Neural cell (in vitro differentiated cells): Measurements from ENCODE around the gene NF1. TPM values are rescaled to one million over a fixed set of nuclear protein-coding genes. Genes with fewer than 3 reads are reported as not detected.
A peak's percentile ranks its signal among the peaks of the same experiment; 100 is the strongest.

ENCODE experiments used
- H2AFZ ChIP-seq: fragments of 200-600, 300-800 bp; sonication (generic), shearing (Covaris generic); 2 replicates; pipeline ENCODE4 v1.6.0; 2014; ENCODE audit warnings: low read depth, mild to moderate bottlenecking, antibody characterized with exemption, low read length, moderate library complexity
- H3F3A ChIP-seq: fragments of 200-600 bp; shearing (Covaris generic); 2 replicates; pipeline ENCODE4 v1.6.1; 2016; ENCODE audit warnings: mild to moderate bottlenecking, moderate library complexity, mixed read lengths, antibody characterized with exemption, low read length; ENCODE audit not compliant: insufficient read depth, poor library complexity, severe bottlenecking
- H3K27ac ChIP-seq: fragments of 200-600, 300-800 bp; sonication (generic), shearing (Covaris generic); 2 replicates; pipeline ENCODE4 v1.5.1; 2014; ENCODE audit warnings: mild to moderate bottlenecking, low read length, moderate library complexity
- H3K27me3 ChIP-seq: fragments of 300-800, 200-600 bp; sonication (generic), shearing (Covaris generic); 2 replicates; pipeline ENCODE4 v1.6.0; 2014; ENCODE audit warnings: mild to moderate bottlenecking, low read depth, low read length, moderate library complexity; ENCODE audit not compliant: insufficient read depth
- H3K36me3 ChIP-seq: fragments of 300-800, 200-600 bp; sonication (generic), shearing (Covaris generic); 2 replicates; pipeline ENCODE4 v1.5.1; 2014; ENCODE audit warnings: mild to moderate bottlenecking, antibody characterized with exemption, low read length, moderate library complexity; ENCODE audit not compliant: insufficient read depth
- H3K4me2 ChIP-seq: fragments of 300-800, 200-600 bp; sonication (generic), shearing (Covaris generic); 2 replicates; pipeline ENCODE4 v1.6.0; 2014; ENCODE audit warnings: mild to moderate bottlenecking, low read length
- H3K4me3 ChIP-seq: fragments of 300-800, 200-600 bp; sonication (generic), shearing (Covaris generic); 2 replicates; pipeline ENCODE4 v1.5.1; 2014; ENCODE audit warnings: mild to moderate bottlenecking, low read length, moderate library complexity
- H3K79me2 ChIP-seq: fragments of 200-600 bp; shearing (Covaris generic); replicated peaks from 2 replicates; pipeline ENCODE4 v1.6.0; 2014; ENCODE audit warnings: mild to moderate bottlenecking, low read length, moderate library complexity; ENCODE audit not compliant: insufficient read depth
- H3K9ac ChIP-seq: fragments of 300-800, 200-600 bp; sonication (generic), shearing (Covaris generic); 2 replicates; pipeline ENCODE4 v1.6.1; 2016; ENCODE audit warnings: mild to moderate bottlenecking, low read length, mixed read lengths
- H3K9me2 ChIP-seq: fragments of 200-600 bp; shearing (Covaris generic); 2 replicates; pipeline ENCODE4 v1.6.1; 2016; ENCODE audit warnings: mild to moderate bottlenecking, low read length, mixed read lengths; ENCODE audit not compliant: insufficient read depth
- H3K9me3 ChIP-seq: fragments of 200-600, 300-800 bp; sonication (generic), shearing (Covaris generic); 2 replicates; pipeline ENCODE4 v1.6.1; 2016; ENCODE audit warnings: mild to moderate bottlenecking, mixed run types, low read length, moderate library complexity, mixed read lengths
- H4K20me1 ChIP-seq: fragments of 200-600 bp; shearing (Covaris generic); 2 replicates; pipeline ENCODE4 v1.6.1; 2016; ENCODE audit warnings: mild to moderate bottlenecking, mixed run types; ENCODE audit not compliant: insufficient read depth
- EP300 ChIP-seq: fragments of 450-650 bp; conservative IDR thresholded peaks from 2 replicates; pipeline ENCODE4 v1.6.1; 2014; ENCODE audit warnings: antibody characterized with exemption, mild to moderate bottlenecking, moderate library complexity; ENCODE audit not compliant: poor library complexity, severe bottlenecking
- EZH2 ChIP-seq: fragments of 200-600, 300-800 bp; shearing (Covaris generic), sonication (generic); IDR thresholded peaks from 2 replicates; pipeline ENCODE4 v1.6.1; 2014; ENCODE audit warnings: antibody characterized with exemption, low read length, borderline replicate concordance, mild to moderate bottlenecking; ENCODE audit not compliant: insufficient read depth, poor library complexity, severe bottlenecking
- MXI1 ChIP-seq: fragments of 450-650 bp; conservative IDR thresholded peaks from 2 replicates; pipeline ENCODE4 v1.6.1; 2014; ENCODE audit warnings: antibody characterized with exemption, mild to moderate bottlenecking; ENCODE audit not compliant: poor library complexity, severe bottlenecking
- POLR2AphosphoS5 ChIP-seq: IDR thresholded peaks from 2 replicates; pipeline ENCODE4 v1.6.1; 2012
- RAD21 ChIP-seq: fragments of 450-650 bp; conservative IDR thresholded peaks from 2 replicates; pipeline ENCODE4 v1.6.1; 2014; ENCODE audit warnings: antibody characterized with exemption, mild to moderate bottlenecking, moderate library complexity
- SMC3 ChIP-seq: fragments of 450-650 bp; conservative IDR thresholded peaks from 2 replicates; pipeline ENCODE4 v1.6.1; 2014; ENCODE audit warnings: antibody characterized with exemption, mild to moderate bottlenecking, moderate library complexity; ENCODE audit not compliant: poor library complexity
- TAF1 ChIP-seq: IDR thresholded peaks from 2 replicates; pipeline ENCODE4 v1.6.1; 2012; ENCODE audit warnings: low read depth
- polyA plus RNA-seq: library from polyadenylated mRNA; depleted of rRNA; stranded (reverse); fragments of >200 nt; gene quantifications from 2 replicates; pipeline ENCODE4 v1.2.3, GENCODE V29; 2014
- TF ChIP-seq, protein P1 (sequence below): fragments of 450-650 bp; IDR thresholded peaks from 2 replicates; pipeline ENCODE4 v1.5.1; 2014; ENCODE audit warnings: antibody characterized with exemption, mild to moderate bottlenecking, moderate library complexity; ENCODE audit not compliant: poor library complexity, severe bottlenecking
- TF ChIP-seq, protein P2 (sequence below): IDR thresholded peaks from 2 replicates; pipeline ENCODE4 v1.6.1; 2012; ENCODE audit warnings: borderline replicate concordance

NF1 gene
- polyA plus RNA-seq, 1 donor from 2014 or later, result 22.4 TPM

DNA sequence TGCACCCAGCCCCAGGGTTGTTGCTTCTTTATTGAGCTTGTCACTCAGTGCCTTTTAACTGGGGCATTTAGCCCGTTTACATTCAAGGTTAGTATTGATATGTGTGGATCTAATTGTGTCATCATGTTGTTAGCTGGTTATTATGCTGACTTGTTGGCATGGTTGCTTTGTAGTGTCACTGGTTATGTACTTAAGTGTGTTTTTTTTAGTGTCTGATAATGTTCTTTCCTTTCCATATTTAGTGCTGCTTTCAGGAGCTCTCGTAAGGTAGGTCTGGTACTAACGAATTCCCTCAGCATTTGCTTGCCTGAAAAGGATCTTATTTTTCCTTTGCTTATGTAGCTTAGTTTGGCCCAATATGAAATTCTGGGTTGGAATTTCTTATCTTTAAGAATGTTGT lies 33.5 kb downstream of the NF1 start:
- H3K27me3 ChIP-seq, result no peaks in the 10 kb centered on the region
- H3K79me2 ChIP-seq, result peaks cover 63% of the 10 kb centered on the region
- TF ChIP-seq MXI1, result no peak
- no peak overlapping the region for H3K4me3 ChIP-seq
- H3K27ac ChIP-seq, result no peak overlapping the region
- H4K20me1 ChIP-seq, result no peaks in the 10 kb centered on the region
- H3K9me3 ChIP-seq, result no peaks in the 10 kb centered on the region
- no peak overlapping the region for H2AFZ ChIP-seq
- H3K4me2 ChIP-seq, result no peak overlapping the region
- no peak overlapping the region for H3K9ac ChIP-seq
- no peaks in the 10 kb centered on the region for H3F3A ChIP-seq
- no peaks in the 10 kb centered on the region for H3K36me3 ChIP-seq
- no peaks in the 10 kb centered on the region for H3K9me2 ChIP-seq

DNA sequence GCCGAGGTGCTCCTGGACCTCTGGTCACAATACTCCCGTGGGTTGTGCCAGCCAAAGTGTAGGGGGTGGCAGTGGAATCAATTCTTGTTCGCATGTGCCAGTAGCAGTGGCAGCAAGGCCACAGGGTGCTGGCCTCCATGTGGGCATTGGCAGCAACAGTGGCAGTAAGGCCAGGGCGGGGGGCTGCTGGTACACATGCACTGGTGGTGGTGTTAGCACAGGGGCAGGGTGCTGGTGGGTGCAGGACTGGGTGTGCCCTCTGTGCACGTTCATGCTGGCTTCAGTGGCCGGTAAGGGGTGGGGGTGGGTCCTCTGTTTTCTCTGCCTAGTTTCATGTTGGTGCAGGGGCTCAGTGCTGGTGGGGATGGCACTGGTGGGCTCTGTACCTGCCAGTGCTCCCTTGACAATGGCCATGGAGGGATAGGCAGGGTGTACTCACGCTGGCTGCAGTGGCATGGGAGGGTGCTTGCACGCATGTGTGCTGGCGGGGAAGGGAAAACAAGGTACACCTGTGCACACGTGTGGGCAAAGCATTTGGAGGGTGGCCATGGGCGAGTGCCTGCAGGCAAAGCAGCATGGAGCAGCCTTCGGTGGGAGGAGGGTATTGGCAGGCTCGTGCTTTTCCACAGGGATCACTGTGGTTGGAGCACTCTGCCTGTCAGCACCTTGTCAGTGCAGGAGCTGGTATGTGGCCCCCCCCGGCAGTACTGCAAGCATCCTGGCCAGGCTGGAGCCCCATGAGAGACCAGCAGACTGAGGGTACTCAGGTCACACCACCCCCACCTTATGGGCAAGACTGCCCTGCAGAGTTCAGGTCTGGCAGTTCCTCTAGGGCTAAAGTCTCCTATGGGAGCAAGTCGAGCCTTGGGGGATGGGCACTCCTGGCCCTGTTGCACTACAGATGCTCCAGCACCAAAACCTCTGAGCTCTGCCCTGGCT lies 35.8 kb downstream of the NF1 start:
- Histone ChIP-seq H3K9me2 (no peaks in the 10 kb centered on the region), H3K27ac (peak overlapping the region; percentile 58), H3K9ac (peak overlapping the region; percentile 25)

More for the DNA sequence above, 35.8 kb downstream of the NF1 start:
- Histone ChIP-seq H3F3A (no peaks in the 10 kb centered on the region), H3K27me3 (no peaks in the 10 kb centered on the region), H3K36me3 (no peaks in the 10 kb centered on the region), H3K4me3 (peak overlapping the region; percentile 55), H4K20me1 (no peaks in the 10 kb centered on the region), H2AFZ (no peak overlapping the region), H3K79me2 (peaks cover 51% of the 10 kb centered on the region), H3K4me2 (no peak overlapping the region), H3K9me3 (no peaks in the 10 kb centered on the region)
- TF ChIP-seq POLR2AphosphoS5 (no peak), EP300 (no peak), MXI1 (no peak), TAF1 (no peak), SMC3 (no peak), EZH2 (no peak), RAD21 (no peak)
- TF ChIP-seq, protein P1, sequence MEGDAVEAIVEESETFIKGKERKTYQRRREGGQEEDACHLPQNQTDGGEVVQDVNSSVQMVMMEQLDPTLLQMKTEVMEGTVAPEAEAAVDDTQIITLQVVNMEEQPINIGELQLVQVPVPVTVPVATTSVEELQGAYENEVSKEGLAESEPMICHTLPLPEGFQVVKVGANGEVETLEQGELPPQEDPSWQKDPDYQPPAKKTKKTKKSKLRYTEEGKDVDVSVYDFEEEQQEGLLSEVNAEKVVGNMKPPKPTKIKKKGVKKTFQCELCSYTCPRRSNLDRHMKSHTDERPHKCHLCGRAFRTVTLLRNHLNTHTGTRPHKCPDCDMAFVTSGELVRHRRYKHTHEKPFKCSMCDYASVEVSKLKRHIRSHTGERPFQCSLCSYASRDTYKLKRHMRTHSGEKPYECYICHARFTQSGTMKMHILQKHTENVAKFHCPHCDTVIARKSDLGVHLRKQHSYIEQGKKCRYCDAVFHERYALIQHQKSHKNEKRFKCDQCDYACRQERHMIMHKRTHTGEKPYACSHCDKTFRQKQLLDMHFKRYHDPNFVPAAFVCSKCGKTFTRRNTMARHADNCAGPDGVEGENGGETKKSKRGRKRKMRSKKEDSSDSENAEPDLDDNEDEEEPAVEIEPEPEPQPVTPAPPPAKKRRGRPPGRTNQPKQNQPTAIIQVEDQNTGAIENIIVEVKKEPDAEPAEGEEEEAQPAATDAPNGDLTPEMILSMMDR, result no peak
- TF ChIP-seq, protein P2, sequence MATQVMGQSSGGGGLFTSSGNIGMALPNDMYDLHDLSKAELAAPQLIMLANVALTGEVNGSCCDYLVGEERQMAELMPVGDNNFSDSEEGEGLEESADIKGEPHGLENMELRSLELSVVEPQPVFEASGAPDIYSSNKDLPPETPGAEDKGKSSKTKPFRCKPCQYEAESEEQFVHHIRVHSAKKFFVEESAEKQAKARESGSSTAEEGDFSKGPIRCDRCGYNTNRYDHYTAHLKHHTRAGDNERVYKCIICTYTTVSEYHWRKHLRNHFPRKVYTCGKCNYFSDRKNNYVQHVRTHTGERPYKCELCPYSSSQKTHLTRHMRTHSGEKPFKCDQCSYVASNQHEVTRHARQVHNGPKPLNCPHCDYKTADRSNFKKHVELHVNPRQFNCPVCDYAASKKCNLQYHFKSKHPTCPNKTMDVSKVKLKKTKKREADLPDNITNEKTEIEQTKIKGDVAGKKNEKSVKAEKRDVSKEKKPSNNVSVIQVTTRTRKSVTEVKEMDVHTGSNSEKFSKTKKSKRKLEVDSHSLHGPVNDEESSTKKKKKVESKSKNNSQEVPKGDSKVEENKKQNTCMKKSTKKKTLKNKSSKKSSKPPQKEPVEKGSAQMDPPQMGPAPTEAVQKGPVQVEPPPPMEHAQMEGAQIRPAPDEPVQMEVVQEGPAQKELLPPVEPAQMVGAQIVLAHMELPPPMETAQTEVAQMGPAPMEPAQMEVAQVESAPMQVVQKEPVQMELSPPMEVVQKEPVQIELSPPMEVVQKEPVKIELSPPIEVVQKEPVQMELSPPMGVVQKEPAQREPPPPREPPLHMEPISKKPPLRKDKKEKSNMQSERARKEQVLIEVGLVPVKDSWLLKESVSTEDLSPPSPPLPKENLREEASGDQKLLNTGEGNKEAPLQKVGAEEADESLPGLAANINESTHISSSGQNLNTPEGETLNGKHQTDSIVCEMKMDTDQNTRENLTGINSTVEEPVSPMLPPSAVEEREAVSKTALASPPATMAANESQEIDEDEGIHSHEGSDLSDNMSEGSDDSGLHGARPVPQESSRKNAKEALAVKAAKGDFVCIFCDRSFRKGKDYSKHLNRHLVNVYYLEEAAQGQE, result no peak
